ENCODE results near the gene LRP1. TPM values are rescaled to one million over a fixed set of nuclear protein-coding genes. Genes with fewer than 3 reads are reported as not detected.

Gene LRP1
- total RNA-seq, 1 donor from 2014 or later, result 708 TPM

DNA sequence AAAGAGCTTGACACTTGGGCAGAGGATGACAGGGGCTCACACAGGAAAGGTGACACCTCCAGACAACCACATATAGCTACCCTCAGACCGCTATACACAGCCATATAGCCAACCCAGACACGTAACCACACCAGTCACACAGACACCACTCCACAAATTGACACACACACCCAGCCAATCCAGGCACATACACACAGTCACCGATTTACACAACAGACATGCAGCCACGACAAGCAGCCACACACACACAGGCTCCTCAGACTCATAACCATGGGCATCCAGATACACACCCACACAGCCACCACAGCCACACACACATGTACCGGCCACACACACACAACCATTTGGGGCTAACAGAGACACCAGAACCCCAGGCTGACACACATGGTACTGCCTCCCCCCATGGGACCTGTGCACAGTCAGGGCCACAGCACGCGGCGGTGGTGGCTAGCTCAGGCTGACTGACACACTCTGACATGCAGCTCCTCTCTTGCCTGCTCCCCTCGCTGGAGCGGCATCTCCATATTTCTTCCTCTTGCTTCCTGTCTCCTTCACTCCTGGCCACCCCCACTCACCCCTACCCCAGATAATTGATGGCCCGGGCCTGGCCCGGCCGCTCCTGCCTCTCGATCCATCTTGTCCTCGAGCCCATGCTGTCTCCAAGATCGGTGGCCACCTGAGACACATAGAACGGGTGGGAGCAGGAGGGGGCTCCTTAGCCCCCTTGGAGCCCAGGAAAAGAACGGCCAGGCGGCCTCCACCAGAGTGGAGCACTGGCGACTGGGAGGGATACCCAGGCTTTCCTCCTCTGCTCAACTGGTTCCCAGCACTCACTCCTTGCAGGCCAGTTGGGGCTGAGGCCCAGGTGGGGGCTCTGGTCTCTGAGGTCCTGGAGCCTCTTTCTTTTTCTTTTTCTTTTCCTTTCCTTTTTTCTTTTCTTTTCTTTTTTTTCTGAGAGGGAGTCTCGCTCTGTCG, 95.2 kb downstream of the LRP1 start:
- Histone ChIP-seq H3K36me3 (no peaks in the 10 kb centered on the region), H3K27me3 (peaks cover 9% of the 10 kb centered on the region), H3K4me3 (no peak overlapping the region), H3K27ac (no peak overlapping the region), H3K9me3 (no peaks in the 10 kb centered on the region), H3K4me1 (peaks cover 0 to 3% of the 10 kb centered on the region in 2 donors)
- no peak for DNase-seq (ENCODE audit: low spot score in 2 of 2)
- intact Hi-C loops (cut with DNase I), result no loop called here
- no peak for TF ChIP-seq CTCF (IDR thresholded peaks at IDR 0.05)

GRCh38 chr12:57224278-57224972, 96.1 kb downstream of the LRP1 start:
- Histone ChIP-seq H3K9me3 (no peaks in the 10 kb centered on the region), H3K27me3 (peaks cover 9% of the 10 kb centered on the region), H3K36me3 (no peaks in the 10 kb centered on the region), H3K4me3 (no peak overlapping the region), H3K27ac (no peak overlapping the region), H3K4me1 (peaks cover 0 to 6% of the 10 kb centered on the region in 2 donors)
- intact Hi-C loops (cut with DNase I), result no loop called here
- no peak for TF ChIP-seq CTCF (IDR thresholded peaks at IDR 0.05)
- DNase-seq (ENCODE audit: low spot score in 2 of 2), result no peak

- no peaks in the 10 kb centered on the region for H3K9me3 ChIP-seq
- peaks cover 9% of the 10 kb centered on the region for H3K27me3 ChIP-seq
- intact Hi-C loops (cut with DNase I), result no loop called here
- no peak overlapping the region for H3K4me3 ChIP-seq
- no peak for DNase-seq (ENCODE audit: low spot score in 2 of 2)
- H3K36me3 ChIP-seq, result no peaks in the 10 kb centered on the region
- TF ChIP-seq CTCF (IDR thresholded peaks at IDR 0.05), result peak in 2 of 3 experiments; percentile 41 to 44
- H3K27ac ChIP-seq, result no peak overlapping the region
- peaks cover 0 to 6% of the 10 kb centered on the region in 2 donors for H3K4me1 ChIP-seq
Measured at GRCh38 chr12:57224973-57225679, 96.8 kb downstream of the LRP1 start.

GRCh38 chr12:57225680-57226210, 97.5 kb downstream of the LRP1 start:
- intact Hi-C loops (cut with DNase I), result no loop called here
- no peak for TF ChIP-seq CTCF (IDR thresholded peaks at IDR 0.05)
- peaks cover 9% of the 10 kb centered on the region for H3K27me3 ChIP-seq

GRCh38 chr12:57226588-57227314, 98.5 kb downstream of the LRP1 start:
- Histone ChIP-seq H3K9me3 (no peaks in the 10 kb centered on the region), H3K36me3 (peaks cover 0 to under 1% of the 10 kb centered on the region in 2 donors), H3K27ac (no peak overlapping the region), H3K4me1 (peaks cover 0 to 16% of the 10 kb centered on the region in 2 donors), H3K4me3 (peak overlapping the region in 1 of 2 donors; percentile 41), H3K27me3 (peaks cover 9% of the 10 kb centered on the region)
- TF ChIP-seq CTCF (IDR thresholded peaks at IDR 0.05), result no peak
- intact Hi-C loops (cut with DNase I), result no loop called here
- no peak for DNase-seq (ENCODE audit: low spot score in 2 of 2)

More at GRCh38 chr12:57225680-57226210, 97.5 kb downstream of the LRP1 start:
- no peak overlapping the region for H3K4me3 ChIP-seq
- DNase-seq (ENCODE audit: low spot score in 2 of 2), result no peak
- peaks cover 0 to 12% of the 10 kb centered on the region in 2 donors for H3K4me1 ChIP-seq
- no peaks in the 10 kb centered on the region for H3K36me3 ChIP-seq
- H3K9me3 ChIP-seq, result no peaks in the 10 kb centered on the region
- no peak overlapping the region for H3K27ac ChIP-seq
